HG03457 (cell line): ENCODE measurements around the gene USH2A.

Experiments
- ATAC-seq: cut with Tn5 transposase; IDR thresholded peaks from one replicate; pipeline ENCODE4 v1.9.1; 2021; ENCODE audit warnings: moderate number of reproducible peaks; ENCODE audit not compliant: unreplicated experiment

Gene USH2A

GRCh38 chr1:215971793-215972441, 451.3 kb downstream of the USH2A start:
- no peak for ATAC-seq

DNA sequence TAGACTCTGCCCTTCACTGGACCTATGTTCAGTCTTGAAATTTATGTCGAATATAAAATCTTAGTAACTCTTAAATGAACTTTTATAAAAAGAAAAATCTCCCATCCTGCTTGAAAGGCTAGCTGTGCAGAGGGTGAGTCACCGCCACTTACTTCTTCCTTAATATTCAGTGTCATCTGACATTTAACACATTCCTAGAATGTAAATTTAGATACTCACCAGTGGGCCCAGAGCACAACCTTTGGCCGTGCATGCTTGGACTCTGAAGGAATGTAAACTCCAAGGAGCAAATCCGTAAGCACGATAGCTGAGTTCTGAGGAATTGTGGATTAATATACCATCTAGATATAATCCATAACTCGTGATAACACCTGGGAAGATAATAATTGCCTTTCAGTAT, 452.8 kb downstream of the USH2A start:
- no peak for ATAC-seq

DNA sequence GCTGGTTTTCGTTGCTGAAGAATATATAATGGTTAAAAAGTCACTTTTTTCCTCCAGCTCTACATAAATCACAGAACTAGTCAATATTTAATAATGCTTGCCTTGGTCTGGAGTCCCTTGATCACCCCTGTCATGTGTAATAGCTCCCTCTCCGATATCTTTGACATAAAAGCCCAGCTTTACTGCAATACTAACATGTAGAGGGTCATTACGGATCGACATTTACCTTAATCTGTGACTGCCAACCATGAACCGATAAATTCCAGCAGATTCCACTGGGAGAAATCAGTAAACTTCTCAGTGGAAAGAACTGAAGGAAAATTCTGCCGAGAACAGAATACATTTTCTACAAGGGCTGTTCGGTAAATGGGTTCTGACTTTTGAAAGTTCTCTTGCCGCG, 459.6 kb downstream of the USH2A start:
- no peak for ATAC-seq

GRCh38 chr1:215963040-215963439, 460.2 kb downstream of the USH2A start:
- no peak for ATAC-seq

- ATAC-seq: no peak
Measured at GRCh38 chr1:215958841-215959240, 464.4 kb downstream of the USH2A start.

GRCh38 chr1:215957663-215958062, 465.6 kb downstream of the USH2A start:
- no peak for ATAC-seq

GRCh38 chr1:215932558-215932957, 490.7 kb downstream of the USH2A start:
- ATAC-seq: no peak

DNA sequence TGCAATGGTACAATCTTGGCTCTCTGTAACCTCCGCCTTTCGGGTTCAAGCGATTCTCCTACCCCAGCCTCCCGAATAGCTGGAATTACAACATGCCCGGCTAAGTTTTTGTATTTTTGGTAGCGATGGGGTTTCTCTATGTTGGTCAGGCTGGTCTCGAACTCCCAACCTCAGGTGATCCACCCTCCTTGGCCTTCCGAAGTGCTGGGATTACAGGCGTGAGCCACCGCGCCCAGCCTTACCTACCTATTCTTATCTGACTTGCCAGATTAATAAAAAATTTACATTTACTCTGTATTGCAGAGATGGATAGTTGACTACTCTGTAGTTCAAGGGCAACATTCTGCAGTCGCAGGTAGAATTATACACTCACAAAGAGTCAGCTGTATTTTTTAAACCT, 496.6 kb downstream of the USH2A start:
- no peak for ATAC-seq

DNA sequence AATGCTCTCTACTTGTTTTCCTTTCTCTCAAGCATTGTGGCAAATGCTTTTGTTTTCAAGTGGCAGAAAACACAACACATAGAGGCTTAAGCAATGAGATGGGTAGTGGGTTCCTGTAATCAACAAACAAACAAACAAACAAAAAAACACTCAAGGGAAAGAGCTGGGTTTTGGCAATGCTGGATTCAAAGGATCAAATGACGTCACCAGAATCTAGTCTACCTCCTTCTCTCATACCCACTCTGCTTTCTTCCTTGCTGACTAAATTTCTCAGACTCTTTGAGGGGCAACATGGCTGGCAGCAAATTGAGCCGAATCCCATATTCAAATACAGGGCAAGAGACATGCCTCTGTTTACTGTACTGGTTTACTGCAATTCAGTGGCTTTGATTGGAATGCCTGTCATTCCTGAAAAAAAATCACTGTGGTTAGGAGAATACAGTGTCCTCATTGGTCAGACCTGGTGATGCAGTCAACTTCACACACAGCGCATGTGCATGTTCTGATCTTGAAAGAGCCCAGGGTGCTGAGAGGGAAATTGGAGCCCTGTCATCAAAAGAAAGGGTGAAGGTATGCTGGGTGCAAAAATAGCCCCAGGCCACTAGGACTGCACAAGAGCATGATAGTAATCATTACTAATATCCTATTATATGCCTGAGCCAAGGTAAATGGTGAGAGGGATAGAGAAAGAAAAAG, 500.0 kb downstream of the USH2A start:
- no peak for ATAC-seq

DNA sequence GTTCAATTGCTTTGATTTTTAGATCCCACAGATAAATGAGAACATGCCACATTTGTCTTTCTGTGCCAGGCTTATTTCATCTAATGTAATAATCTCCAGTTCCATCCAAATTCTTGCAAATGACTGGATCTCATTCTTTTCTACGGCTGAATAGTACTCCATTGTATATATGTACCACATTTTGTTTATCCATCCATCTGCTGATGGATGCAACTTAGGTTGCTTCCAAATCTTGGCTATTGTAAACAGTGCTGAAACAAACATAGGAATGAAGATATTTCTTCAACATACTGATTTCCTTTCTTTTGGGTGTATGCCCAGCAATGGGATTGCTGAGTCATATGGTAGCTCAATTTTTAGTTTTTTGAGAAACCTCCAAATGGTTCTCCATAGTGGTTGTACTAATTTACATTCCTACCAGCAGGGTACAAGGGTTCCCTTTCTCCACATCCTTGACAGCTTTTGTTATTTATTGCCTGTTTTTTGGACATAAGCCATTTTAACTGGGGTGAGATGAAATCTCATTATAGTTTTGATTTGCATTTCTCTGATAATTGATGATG, 511.8 kb downstream of the USH2A start:
- ATAC-seq: no peak

GRCh38 chr1:215905493-215906115, 517.6 kb downstream of the USH2A start:
- no peak for ATAC-seq

GRCh38 chr1:215900684-215901083, 522.6 kb downstream of the USH2A start:
- no peak for ATAC-seq

- no peak for ATAC-seq
Measured at GRCh38 chr1:215899901-215900300, 523.3 kb downstream of the USH2A start.

GRCh38 chr1:215895893-215896292, 527.4 kb downstream of the USH2A start:
- no peak for ATAC-seq

DNA sequence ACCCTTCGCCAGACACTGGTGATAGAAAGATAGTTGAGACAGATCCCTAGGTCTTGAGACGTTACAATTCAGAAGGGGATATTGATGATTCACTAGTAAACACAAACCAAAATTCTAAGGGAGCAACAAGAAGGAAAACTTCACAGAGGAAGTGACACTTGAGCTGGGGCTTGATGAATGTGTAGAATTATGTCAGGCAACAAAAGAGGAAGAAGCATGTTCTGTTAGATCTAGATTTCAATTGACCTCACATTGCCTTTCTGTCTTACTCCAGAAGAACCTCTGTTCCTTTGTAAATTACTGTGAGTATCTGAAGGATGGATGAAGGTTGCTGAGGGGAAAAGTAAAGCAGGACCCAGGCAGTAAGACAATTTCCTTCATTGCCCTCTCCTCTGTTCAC, 528.0 kb downstream of the USH2A start:
- no peak for ATAC-seq

- ATAC-seq: no peak
Measured at GRCh38 chr1:215894617-215895016, 528.6 kb downstream of the USH2A start.

GRCh38 chr1:215891266-215892057, 531.8 kb downstream of the USH2A start:
- ATAC-seq: no peak

DNA sequence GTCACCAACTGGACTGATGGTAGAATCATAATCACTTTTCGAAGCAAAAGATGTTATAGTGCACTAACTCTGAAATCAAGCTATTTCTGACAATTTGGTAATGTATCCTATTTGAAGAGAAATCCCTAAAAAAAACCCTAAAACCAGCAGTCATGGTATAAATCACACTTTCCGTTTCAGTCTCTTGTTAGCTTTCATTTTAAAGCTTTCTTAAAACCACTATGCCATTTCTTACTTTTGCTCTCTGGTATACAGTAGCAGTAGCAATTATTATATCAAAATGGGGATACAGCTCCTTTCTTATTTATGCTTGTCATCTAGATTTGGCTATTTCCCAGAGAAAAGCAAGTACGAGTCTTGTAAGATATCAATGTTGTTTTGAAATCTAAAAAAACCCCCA, 532.8 kb downstream of the USH2A start:
- ATAC-seq: no peak

GRCh38 chr1:215889871-215890270, 533.4 kb downstream of the USH2A start:
- no peak for ATAC-seq

- no peak for ATAC-seq
Measured at GRCh38 chr1:215888159-215888558, 535.1 kb downstream of the USH2A start.

DNA sequence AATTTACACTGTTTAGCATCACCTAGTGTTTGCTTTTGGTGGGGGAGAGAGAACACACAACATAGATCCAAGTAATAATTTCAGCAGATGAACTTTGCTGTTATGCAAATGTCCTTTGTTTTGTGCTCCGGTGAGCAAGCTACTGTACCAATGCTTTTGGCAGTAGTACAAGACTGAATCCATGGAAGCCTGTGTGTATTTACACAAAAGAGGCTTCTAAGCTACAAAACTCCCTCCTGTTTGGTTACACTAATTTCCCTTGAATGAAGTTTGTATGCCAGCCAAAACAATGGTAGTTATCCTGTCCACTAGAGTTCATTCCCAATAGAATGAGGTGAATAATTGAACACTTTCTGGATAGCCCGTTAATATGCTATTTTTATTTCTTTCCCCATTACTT, 535.6 kb downstream of the USH2A start:
- no peak for ATAC-seq
